GM12874 (cell line): ENCODE measurements around the gene SDCCAG8.

ENCODE experiments used
- CTCF ChIP-seq: IDR thresholded peaks from 2 replicates; pipeline ENCODE4 v1.5.1; 2011; ENCODE audit warnings: low read depth, mild to moderate bottlenecking, control low read depth, low read length, moderate library complexity; ENCODE audit not compliant: insufficient read depth

Gene SDCCAG8

DNA sequence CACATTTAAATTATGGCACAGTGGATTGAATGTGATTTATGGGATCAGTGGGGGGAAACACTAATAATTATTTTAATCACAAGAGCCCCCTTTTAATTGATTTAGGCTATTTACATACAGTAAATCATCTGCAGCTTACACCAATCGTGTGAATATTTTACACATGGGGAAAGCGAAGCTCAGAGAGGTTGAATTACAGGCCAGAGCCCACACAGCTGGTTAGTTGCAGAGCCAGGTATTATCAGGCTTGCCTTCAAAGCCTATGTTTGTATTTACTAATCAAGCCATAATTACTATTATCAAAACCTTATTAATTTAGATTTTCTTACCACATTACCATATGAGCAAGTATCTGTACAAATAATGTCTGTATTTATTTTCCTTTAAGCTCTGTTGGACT is 749 bp downstream of the SDCCAG8 start:
- no peak for TF ChIP-seq CTCF

DNA sequence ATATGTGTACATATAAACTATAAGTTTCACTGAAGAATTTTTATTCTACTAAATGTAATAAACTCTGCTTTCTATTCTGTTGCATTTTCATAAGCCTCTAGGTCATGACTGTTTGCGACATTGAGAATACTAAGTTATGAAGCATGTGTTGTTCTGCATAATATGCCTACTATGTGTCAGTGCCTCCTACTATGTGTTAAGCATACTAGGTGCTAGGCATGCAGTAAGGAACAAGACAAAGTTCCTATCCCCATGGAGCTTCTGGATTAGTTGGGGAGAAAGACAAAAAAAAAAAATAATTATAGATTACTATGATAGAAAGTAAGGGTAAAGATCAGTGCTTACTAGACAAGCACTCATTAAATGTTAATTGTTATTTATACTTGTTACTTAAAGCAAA is 1.3 kb downstream of the SDCCAG8 start:
- TF ChIP-seq CTCF = no peak

DNA sequence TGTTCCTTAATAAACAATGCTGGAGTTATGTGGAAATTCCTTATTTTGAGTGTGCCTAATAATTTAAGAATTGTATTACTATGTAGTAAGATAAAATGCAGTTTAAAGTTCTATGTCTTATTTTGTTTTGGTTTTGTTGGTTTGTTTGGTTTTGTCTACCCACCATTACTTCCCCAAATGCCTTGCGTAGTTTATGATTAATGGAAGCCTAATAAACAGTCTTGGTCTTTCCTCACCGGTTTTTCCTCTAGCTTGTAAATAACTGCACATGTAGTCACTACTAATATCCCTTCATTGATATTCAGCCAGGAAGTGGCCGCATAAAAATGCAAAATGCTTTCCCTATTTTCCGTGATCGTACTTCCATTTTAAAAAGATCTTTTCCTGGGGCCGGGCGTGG is 2.9 kb downstream of the SDCCAG8 start:
- no peak for TF ChIP-seq CTCF

GRCh38 chr1:243260221-243260880 is 4.5 kb downstream of the SDCCAG8 start:
- no peak for TF ChIP-seq CTCF

- TF ChIP-seq CTCF = no peak
These were observed 5.5 kb downstream of the SDCCAG8 start for GRCh38 chr1:243261390-243261789.

DNA sequence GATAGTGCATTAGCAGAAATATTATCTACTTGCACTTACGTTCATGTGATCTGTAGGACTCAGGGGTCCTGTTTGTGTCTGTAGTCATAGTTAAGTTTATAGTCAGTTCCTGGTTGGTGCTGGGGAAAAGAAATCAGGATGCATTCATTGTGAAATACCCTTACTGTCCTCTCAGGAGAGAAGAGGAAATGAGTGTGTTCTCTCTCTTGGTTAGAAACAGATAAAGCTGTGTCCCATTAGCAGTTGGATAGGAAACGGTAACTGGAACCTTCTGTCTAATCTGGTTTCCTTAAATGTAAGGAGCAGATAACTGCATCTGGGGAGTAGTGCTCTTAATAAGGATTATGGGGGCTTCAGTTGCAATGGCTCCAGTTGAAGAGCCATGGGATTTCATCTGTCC is 8.9 kb downstream of the SDCCAG8 start:
- TF ChIP-seq CTCF = no peak

DNA sequence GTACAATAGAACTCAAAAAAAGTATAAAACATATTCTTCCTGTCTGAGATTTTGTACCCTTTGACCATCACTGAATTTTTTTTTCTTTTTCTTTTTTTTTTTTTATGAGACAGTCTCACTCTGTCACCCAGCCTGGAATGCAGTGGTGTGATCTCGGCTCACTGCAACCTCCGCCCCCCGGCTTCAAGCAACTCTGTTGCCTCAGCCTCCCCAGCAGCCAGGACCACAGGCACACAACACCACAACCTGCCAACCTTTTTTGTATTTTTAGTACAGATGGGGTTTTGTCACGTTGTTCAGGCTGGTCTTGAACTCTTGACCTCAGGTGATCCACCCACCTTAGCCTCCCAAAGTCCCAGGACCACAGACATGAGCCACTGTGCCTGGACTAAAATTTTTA is 10.4 kb downstream of the SDCCAG8 start:
- no peak for TF ChIP-seq CTCF

- TF ChIP-seq CTCF = no peak
These were observed 11.6 kb downstream of the SDCCAG8 start for GRCh38 chr1:243267471-243267880.
